Measurements from ENCODE around the gene SPATA3.

SPATA3 gene

GRCh38 chr2:231039821-231040364 lies 44.0 kb downstream of the SPATA3 start:
- Histone ChIP-seq H3K4me3 (ENCODE audit: low read depth, low read length) (no peak overlapping the region), H3K9me3 (ENCODE audit: control insufficient read depth, low read length) (no peaks in the 10 kb centered on the region), H3K79me2 (no peaks in the 10 kb centered on the region), H3K9ac (no peak overlapping the region), H3K27ac (no peak overlapping the region), H2AFZ (no peak overlapping the region), H3K36me3 (ENCODE audit: control insufficient read depth, insufficient read depth, low read length) (no peaks in the 10 kb centered on the region), H3K27me3 (ENCODE audit: control insufficient read depth, insufficient read depth, low read length) (no peaks in the 10 kb centered on the region), H3K4me1 (no peaks in the 10 kb centered on the region), H3K4me2 (ENCODE audit: low read length) (no peak overlapping the region)
- TF ChIP-seq CTCF (IDR thresholded peaks at IDR 0.05), result no peak

- Histone ChIP-seq H2AFZ (no peak overlapping the region), H3K36me3 (ENCODE audit: control insufficient read depth, insufficient read depth, low read length) (no peaks in the 10 kb centered on the region), H3K4me2 (ENCODE audit: low read length) (no peak overlapping the region), H3K9me3 (ENCODE audit: control insufficient read depth, low read length) (no peaks in the 10 kb centered on the region), H3K79me2 (no peaks in the 10 kb centered on the region), H3K4me3 (ENCODE audit: low read depth, low read length) (no peak overlapping the region), H3K4me1 (no peaks in the 10 kb centered on the region), H3K9ac (no peak overlapping the region), H3K27me3 (ENCODE audit: control insufficient read depth, insufficient read depth, low read length) (no peaks in the 10 kb centered on the region), H3K27ac (no peak overlapping the region)
- TF ChIP-seq CTCF (IDR thresholded peaks at IDR 0.05), result no peak
These were observed 45.3 kb downstream of the SPATA3 start for GRCh38 chr2:231041061-231041689.

GRCh38 chr2:231043796-231044195 lies 47.9 kb downstream of the SPATA3 start:
- H3K27ac ChIP-seq, result no peak overlapping the region
- no peak overlapping the region for H3K4me3 ChIP-seq (ENCODE audit: low read depth, low read length)
- H2AFZ ChIP-seq, result no peak overlapping the region
- H3K9ac ChIP-seq, result no peak overlapping the region
- no peak for TF ChIP-seq CTCF (IDR thresholded peaks at IDR 0.05)
- H3K79me2 ChIP-seq, result no peaks in the 10 kb centered on the region
- no peaks in the 10 kb centered on the region for H3K9me3 ChIP-seq (ENCODE audit: control insufficient read depth, low read length)
- no peaks in the 10 kb centered on the region for H3K36me3 ChIP-seq (ENCODE audit: control insufficient read depth, insufficient read depth, low read length)
- no peak overlapping the region for H3K4me2 ChIP-seq (ENCODE audit: low read length)
- no peaks in the 10 kb centered on the region for H3K4me1 ChIP-seq
- no peaks in the 10 kb centered on the region for H3K27me3 ChIP-seq (ENCODE audit: control insufficient read depth, insufficient read depth, low read length)

GRCh38 chr2:231046916-231047273 lies 51.0 kb downstream of the SPATA3 start:
- H3K9ac ChIP-seq, result no peak overlapping the region
- no peak overlapping the region for H3K4me3 ChIP-seq (ENCODE audit: low read depth, low read length)
- H3K9me3 ChIP-seq (ENCODE audit: control insufficient read depth, low read length), result no peaks in the 10 kb centered on the region
- no peaks in the 10 kb centered on the region for H3K4me1 ChIP-seq
- no peaks in the 10 kb centered on the region for H3K27me3 ChIP-seq (ENCODE audit: control insufficient read depth, insufficient read depth, low read length)
- H3K79me2 ChIP-seq, result no peaks in the 10 kb centered on the region
- H3K4me2 ChIP-seq (ENCODE audit: low read length), result no peak overlapping the region
- H2AFZ ChIP-seq, result no peak overlapping the region
- no peak overlapping the region for H3K27ac ChIP-seq
- H3K36me3 ChIP-seq (ENCODE audit: control insufficient read depth, insufficient read depth, low read length), result no peaks in the 10 kb centered on the region
- TF ChIP-seq CTCF (IDR thresholded peaks at IDR 0.05), result no peak

All from parathyroid adenoma (tissue), 2 donors.